IMR-90 (cell line): ENCODE data around the gene ALDH7A1.

Source experiments
- CEBPB ChIP-seq: IDR thresholded peaks from 2 replicates; pipeline ENCODE4 v1.6.1; 2012; ENCODE audit warnings: low read depth, low read length, improper control_type of control experiment
- MXI1 ChIP-seq: IDR thresholded peaks from 2 replicates; pipeline ENCODE4 v1.6.1; 2012; ENCODE audit warnings: low read depth, mild to moderate bottlenecking, low read length, moderate library complexity, borderline replicate concordance
- NFE2L2 ChIP-seq: fragments of 150-350 bp; IDR thresholded peaks from 2 replicates; pipeline ENCODE4 v1.6.1; 2016; ENCODE audit warnings: low read depth, mild to moderate bottlenecking, low read length
- POLR2A ChIP-seq: IDR thresholded peaks from 2 replicates; pipeline ENCODE4 v1.6.1; 2012; ENCODE audit warnings: mild to moderate bottlenecking, low read depth, low read length
- RAD21 ChIP-seq: IDR thresholded peaks from 2 replicates; pipeline ENCODE4 v1.6.1; 2012; ENCODE audit warnings: low read length, improper control_type of control experiment
- RFX5 ChIP-seq: IDR thresholded peaks from 2 replicates; pipeline ENCODE4 v1.8.0; 2012; ENCODE audit warnings: low read depth, mild to moderate bottlenecking, low read length, moderate library complexity
- TF ChIP-seq, protein P1 (sequence below): conservative IDR thresholded peaks from 2 replicates; pipeline ENCODE4 v1.5.1; 2012; ENCODE audit warnings: mild to moderate bottlenecking, low read depth, low read length, improper control_type of control experiment
- TF ChIP-seq, protein P2 (sequence below): fragments of 150-350 bp; IDR thresholded peaks from 2 replicates; pipeline ENCODE4 v1.6.1; 2016; ENCODE audit warnings: low read depth, mild to moderate bottlenecking, low read length, moderate library complexity, borderline replicate concordance

DNA sequence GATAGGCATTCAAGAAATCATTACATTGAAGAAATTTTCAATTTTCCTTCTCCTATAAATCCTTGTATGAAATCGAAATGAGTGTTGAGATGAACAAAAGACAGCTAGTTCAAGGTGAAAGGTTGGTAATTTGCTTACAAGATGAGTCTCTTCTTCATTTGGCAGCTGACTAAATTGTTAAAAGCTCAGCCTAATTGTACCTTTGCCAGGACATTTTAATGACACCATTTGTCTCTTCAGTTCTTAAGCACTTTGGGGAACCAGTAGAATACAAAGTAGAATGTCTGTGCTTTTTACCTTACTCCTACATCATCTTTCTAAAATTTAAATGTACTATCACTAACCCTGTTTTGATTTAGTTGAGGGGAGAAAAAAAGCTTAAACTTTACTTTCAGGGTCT, 112.4 kb downstream of the ALDH7A1 start:
- TF ChIP-seq, protein P1, sequence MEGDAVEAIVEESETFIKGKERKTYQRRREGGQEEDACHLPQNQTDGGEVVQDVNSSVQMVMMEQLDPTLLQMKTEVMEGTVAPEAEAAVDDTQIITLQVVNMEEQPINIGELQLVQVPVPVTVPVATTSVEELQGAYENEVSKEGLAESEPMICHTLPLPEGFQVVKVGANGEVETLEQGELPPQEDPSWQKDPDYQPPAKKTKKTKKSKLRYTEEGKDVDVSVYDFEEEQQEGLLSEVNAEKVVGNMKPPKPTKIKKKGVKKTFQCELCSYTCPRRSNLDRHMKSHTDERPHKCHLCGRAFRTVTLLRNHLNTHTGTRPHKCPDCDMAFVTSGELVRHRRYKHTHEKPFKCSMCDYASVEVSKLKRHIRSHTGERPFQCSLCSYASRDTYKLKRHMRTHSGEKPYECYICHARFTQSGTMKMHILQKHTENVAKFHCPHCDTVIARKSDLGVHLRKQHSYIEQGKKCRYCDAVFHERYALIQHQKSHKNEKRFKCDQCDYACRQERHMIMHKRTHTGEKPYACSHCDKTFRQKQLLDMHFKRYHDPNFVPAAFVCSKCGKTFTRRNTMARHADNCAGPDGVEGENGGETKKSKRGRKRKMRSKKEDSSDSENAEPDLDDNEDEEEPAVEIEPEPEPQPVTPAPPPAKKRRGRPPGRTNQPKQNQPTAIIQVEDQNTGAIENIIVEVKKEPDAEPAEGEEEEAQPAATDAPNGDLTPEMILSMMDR: no peak
- TF ChIP-seq CEBPB: no peak
- no peak for TF ChIP-seq MXI1
- TF ChIP-seq RFX5: no peak
- TF ChIP-seq RAD21: no peak
- TF ChIP-seq POLR2A: no peak
- no peak for TF ChIP-seq NFE2L2
- TF ChIP-seq, protein P2, sequence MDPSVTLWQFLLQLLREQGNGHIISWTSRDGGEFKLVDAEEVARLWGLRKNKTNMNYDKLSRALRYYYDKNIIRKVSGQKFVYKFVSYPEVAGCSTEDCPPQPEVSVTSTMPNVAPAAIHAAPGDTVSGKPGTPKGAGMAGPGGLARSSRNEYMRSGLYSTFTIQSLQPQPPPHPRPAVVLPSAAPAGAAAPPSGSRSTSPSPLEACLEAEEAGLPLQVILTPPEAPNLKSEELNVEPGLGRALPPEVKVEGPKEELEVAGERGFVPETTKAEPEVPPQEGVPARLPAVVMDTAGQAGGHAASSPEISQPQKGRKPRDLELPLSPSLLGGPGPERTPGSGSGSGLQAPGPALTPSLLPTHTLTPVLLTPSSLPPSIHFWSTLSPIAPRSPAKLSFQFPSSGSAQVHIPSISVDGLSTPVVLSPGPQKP: no peak
